ENCODE measurements around the gene GH1. TPM values are rescaled to one million over a fixed set of nuclear protein-coding genes. Genes with fewer than 3 reads are reported as not detected.
"Not testable (repeated sequence)": the region's sequence is repeated elsewhere in the genome, so short reads cannot be mapped to it uniquely, and the experiment has no call there.

The GH1 gene
- total RNA-seq, 4 donors from 2014 or later = not detected

DNA sequence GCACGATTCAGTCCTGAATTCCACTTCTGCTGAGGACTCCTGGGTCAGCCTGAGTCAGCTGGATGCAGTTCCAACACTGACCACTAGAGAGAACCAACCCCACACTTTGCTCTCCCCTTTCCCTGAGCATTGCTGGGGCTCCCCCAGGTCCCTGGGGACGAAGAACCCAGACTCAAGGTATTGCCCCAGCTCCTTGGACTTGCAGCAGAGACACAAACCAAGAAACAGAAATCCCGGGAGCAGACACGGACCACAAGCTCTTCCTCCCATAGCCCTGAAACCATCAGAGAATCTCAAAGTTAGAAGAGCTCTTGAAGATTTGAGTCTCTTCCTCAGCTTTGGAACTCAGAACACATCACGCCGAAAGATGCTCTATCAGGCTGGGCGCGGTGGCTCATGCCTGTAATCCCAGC is 678 bp upstream of the GH1 start:
- no peak overlapping the region for H3K27ac ChIP-seq (replicated peaks in 1 of 4)
- intact Hi-C loops (cut with DNase I) = loop anchor here (1.0 to 10.0 kb wide), 3 partner anchors 106 to 365 kb away; partner anchors contain the start of gene ERN1
- no peak for DNase-seq (ENCODE audit: extremely low spot score)
- WGBS = 46% methylated on average over 8 of the region's 8 CpGs
- H3K36me3 ChIP-seq = no peaks in the 10 kb centered on the region
- H3K4me3 ChIP-seq = no peak overlapping the region
- TF ChIP-seq CTCF (IDR thresholded peaks at IDR 0.05) (peak; percentile 82 to 94 (median 88)), EP300 (IDR thresholded peaks at IDR 0.05) (no peak)
- peaks cover 0 to 13% (median 0%) of the 10 kb centered on the region in 4 donors for H3K27me3 ChIP-seq
- H3K9me3 ChIP-seq = no peaks in the 10 kb centered on the region
- H3K4me1 ChIP-seq = peaks cover 0 to 7% (median 3%) of the 10 kb centered on the region in 4 donors

DNA sequence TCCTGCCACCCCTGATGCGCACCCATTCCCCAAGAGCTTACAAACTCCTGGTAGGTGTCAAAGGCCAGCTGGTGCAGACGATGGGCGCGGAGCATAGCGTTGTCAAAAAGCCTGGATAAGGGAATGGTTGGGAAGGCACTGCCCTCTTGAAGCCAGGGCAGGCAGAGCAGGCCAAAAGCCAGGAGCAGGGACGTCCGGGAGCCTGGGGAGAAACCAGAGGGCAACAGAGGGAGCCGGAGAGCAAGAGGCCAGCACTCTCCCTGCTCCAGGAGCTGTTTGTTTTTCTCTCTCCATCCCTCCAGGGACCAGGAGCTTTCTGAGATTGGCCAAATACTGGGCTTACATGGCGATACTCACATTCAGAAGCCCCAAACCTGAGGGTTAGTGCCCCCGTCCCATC is 334 bp downstream of the GH1 start:
- no peak for DNase-seq (ENCODE audit: extremely low spot score)
- peaks cover 0 to 13% (median 0%) of the 10 kb centered on the region in 4 donors for H3K27me3 ChIP-seq
- WGBS = 73% methylated on average over 7 of the region's 10 CpGs
- TF ChIP-seq POLR2A (IDR thresholded peaks at IDR 0.05; ENCODE audit: low read depth) = no peak
- no peak for TF ChIP-seq CTCF (IDR thresholded peaks at IDR 0.05)
- TF ChIP-seq EP300 (IDR thresholded peaks at IDR 0.05) = no peak
- TF ChIP-seq POLR2AphosphoS5 (IDR thresholded peaks at IDR 0.05) = no peak
- H3K36me3 ChIP-seq = no peaks in the 10 kb centered on the region
- intact Hi-C loops (cut with DNase I) = loop anchor here (10.0 kb wide), 2 partner anchors 216 to 366 kb away; partner anchors contain the start of gene ERN1
- H3K27ac ChIP-seq (replicated peaks in 1 of 4) = no peak overlapping the region
- peaks cover 0 to 7% (median 3%) of the 10 kb centered on the region in 4 donors for H3K4me1 ChIP-seq
- H3K4me3 ChIP-seq = no peak overlapping the region
- H3K9me3 ChIP-seq = no peaks in the 10 kb centered on the region

DNA sequence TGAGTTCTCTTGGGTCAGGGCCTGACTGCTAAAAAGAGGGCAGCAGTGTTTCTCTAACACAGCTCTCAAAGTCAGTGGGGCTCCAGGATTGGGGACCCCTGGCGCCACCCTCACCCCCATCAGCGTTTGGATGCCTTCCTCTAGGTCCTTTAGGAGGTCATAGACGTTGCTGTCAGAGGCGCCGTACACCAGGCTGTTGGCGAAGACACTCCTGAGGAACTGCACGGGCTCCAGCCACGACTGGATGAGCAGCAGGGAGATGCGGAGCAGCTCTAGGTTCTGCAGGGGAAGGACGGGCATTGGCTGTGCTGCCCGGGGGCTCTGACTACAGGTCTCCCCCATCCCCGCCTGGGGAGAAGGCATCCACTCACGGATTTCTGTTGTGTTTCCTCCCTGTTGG is 993 bp downstream of the GH1 start:
- peaks cover 0 to 13% (median 0%) of the 10 kb centered on the region in 4 donors for H3K27me3 ChIP-seq
- peaks cover 0 to 7% (median 3%) of the 10 kb centered on the region in 4 donors for H3K4me1 ChIP-seq
- no peak overlapping the region for H3K4me3 ChIP-seq
- TF ChIP-seq POLR2A (IDR thresholded peaks at IDR 0.05; ENCODE audit: low read depth) (no peak), CTCF (IDR thresholded peaks at IDR 0.05) (no peak), EP300 (IDR thresholded peaks at IDR 0.05) (no peak), POLR2AphosphoS5 (IDR thresholded peaks at IDR 0.05) (no peak)
- 80% methylated on average over 9 of the region's 13 CpGs for WGBS
- intact Hi-C loops (cut with DNase I) = loop anchor here (10.0 kb wide), 2 partner anchors 217 to 367 kb away; partner anchors contain the start of gene ERN1
- no peak for DNase-seq (ENCODE audit: extremely low spot score)
- no peak overlapping the region for H3K27ac ChIP-seq (replicated peaks in 1 of 4)
- H3K9me3 ChIP-seq = no peaks in the 10 kb centered on the region
- no peaks in the 10 kb centered on the region for H3K36me3 ChIP-seq

DNA sequence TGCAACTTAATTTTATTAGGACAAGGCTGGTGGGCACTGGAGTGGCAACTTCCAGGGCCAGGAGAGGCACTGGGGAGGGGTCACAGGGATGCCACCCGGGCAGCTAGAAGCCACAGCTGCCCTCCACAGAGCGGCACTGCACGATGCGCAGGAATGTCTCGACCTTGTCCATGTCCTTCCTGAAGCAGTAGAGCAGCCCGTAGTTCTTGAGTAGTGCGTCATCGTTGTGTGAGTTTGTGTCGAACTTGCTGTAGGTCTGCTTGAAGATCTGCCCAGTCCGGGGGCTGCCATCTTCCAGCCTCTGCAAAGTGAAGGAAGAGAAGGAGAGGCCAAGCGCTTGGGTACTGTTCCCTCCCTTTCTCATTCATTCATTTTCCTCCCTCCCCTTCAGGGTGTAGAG is 1.4 kb downstream of the GH1 start:
- not testable (repeated sequence) for H3K9me3 ChIP-seq; DNase-seq (ENCODE audit: extremely low spot score); H3K4me1 ChIP-seq; H3K4me3 ChIP-seq; H3K36me3 ChIP-seq; H3K27ac ChIP-seq (replicated peaks in 1 of 4)
- H3K27me3 ChIP-seq = peaks cover 0 to 13% (median 0%) of the 10 kb centered on the region in 4 donors
- intact Hi-C loops (cut with DNase I) = loop anchor here (10.0 kb wide), 2 partner anchors 218 to 368 kb away; partner anchors contain the start of gene ERN1
- WGBS = 89% methylated on average over 7 of the region's 11 CpGs

GRCh38 chr17:63916566-63917185 is 2.0 kb downstream of the GH1 start:
- no peaks in the 10 kb centered on the region for H3K9me3 ChIP-seq
- 91% methylated on average over 12 of the region's 12 CpGs for WGBS
- TF ChIP-seq POLR2A (IDR thresholded peaks at IDR 0.05; ENCODE audit: low read depth) (no peak), POLR2AphosphoS5 (IDR thresholded peaks at IDR 0.05) (no peak), EP300 (IDR thresholded peaks at IDR 0.05) (no peak), CTCF (IDR thresholded peaks at IDR 0.05) (no peak)
- no peaks in the 10 kb centered on the region for H3K36me3 ChIP-seq
- no peak overlapping the region for H3K4me3 ChIP-seq
- DNase-seq (ENCODE audit: extremely low spot score) = no peak
- intact Hi-C loops (cut with DNase I) = loop anchor here (10.0 kb wide), 2 partner anchors 218 to 368 kb away; partner anchors contain the start of gene ERN1
- H3K27me3 ChIP-seq = peaks cover 0 to 13% (median 0%) of the 10 kb centered on the region in 4 donors
- peaks cover 0 to 9% (median 3%) of the 10 kb centered on the region in 4 donors for H3K4me1 ChIP-seq
- H3K27ac ChIP-seq (replicated peaks in 1 of 4) = no peak overlapping the region

DNA sequence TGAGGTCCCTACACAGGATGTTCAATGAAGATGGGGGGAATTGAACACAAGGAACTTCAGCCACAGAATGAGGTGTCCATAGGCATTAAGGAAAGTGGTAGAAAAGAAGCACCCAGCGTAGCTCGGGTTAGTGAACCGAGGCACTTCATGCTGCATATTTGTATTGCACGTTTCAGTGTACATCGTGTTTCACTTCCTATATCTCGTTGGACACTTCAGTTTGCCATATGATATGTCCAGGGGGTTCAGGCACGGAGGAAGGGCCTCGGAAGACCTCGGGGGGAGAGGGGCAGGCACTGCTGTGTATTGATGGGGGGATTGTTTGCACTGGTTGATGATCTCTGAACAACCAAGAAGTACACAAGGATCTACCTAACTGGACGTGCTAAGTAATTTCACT is 2.9 kb downstream of the GH1 start:
- intact Hi-C loops (cut with DNase I) = loop anchor here (10.0 kb wide), 2 partner anchors 219 to 369 kb away; partner anchors contain the start of gene ERN1

More for the DNA sequence above, 2.9 kb downstream of the GH1 start:
- WGBS = 81% methylated on average over 10 of the region's 10 CpGs
- Histone ChIP-seq H3K4me1 (peaks cover 0 to 12% (median 3%) of the 10 kb centered on the region in 4 donors), H3K27me3 (peaks cover 0 to 21% (median 0%) of the 10 kb centered on the region in 4 donors)
- not testable (repeated sequence) for H3K36me3 ChIP-seq; H3K9me3 ChIP-seq; H3K27ac ChIP-seq (replicated peaks in 1 of 4); DNase-seq (ENCODE audit: extremely low spot score); H3K4me3 ChIP-seq
